Neural cell (in vitro differentiated cells): ENCODE results near the gene NCOA5. TPM values are rescaled to one million over a fixed set of nuclear protein-coding genes. Genes with fewer than 3 reads are reported as not detected.

Source experiments
- H2AFZ ChIP-seq: fragments of 200-600, 300-800 bp; sonication (generic), shearing (Covaris generic); 2 replicates; pipeline ENCODE4 v1.6.0; 2014; ENCODE audit warnings: low read depth, mild to moderate bottlenecking, antibody characterized with exemption, low read length, moderate library complexity
- H3F3A ChIP-seq: fragments of 200-600 bp; shearing (Covaris generic); 2 replicates; pipeline ENCODE4 v1.6.1; 2016; ENCODE audit warnings: mild to moderate bottlenecking, moderate library complexity, mixed read lengths, antibody characterized with exemption, low read length; ENCODE audit not compliant: insufficient read depth, poor library complexity, severe bottlenecking
- H3K27ac ChIP-seq: fragments of 200-600, 300-800 bp; sonication (generic), shearing (Covaris generic); 2 replicates; pipeline ENCODE4 v1.5.1; 2014; ENCODE audit warnings: mild to moderate bottlenecking, low read length, moderate library complexity
- H3K27me3 ChIP-seq: fragments of 300-800, 200-600 bp; sonication (generic), shearing (Covaris generic); 2 replicates; pipeline ENCODE4 v1.6.0; 2014; ENCODE audit warnings: mild to moderate bottlenecking, low read depth, low read length, moderate library complexity; ENCODE audit not compliant: insufficient read depth
- H3K36me3 ChIP-seq: fragments of 300-800, 200-600 bp; sonication (generic), shearing (Covaris generic); 2 replicates; pipeline ENCODE4 v1.5.1; 2014; ENCODE audit warnings: mild to moderate bottlenecking, antibody characterized with exemption, low read length, moderate library complexity; ENCODE audit not compliant: insufficient read depth
- H3K4me2 ChIP-seq: fragments of 300-800, 200-600 bp; sonication (generic), shearing (Covaris generic); 2 replicates; pipeline ENCODE4 v1.6.0; 2014; ENCODE audit warnings: mild to moderate bottlenecking, low read length
- H3K4me3 ChIP-seq: fragments of 300-800, 200-600 bp; sonication (generic), shearing (Covaris generic); 2 replicates; pipeline ENCODE4 v1.5.1; 2014; ENCODE audit warnings: mild to moderate bottlenecking, low read length, moderate library complexity
- H3K79me2 ChIP-seq: fragments of 200-600 bp; shearing (Covaris generic); replicated peaks from 2 replicates; pipeline ENCODE4 v1.6.0; 2014; ENCODE audit warnings: mild to moderate bottlenecking, low read length, moderate library complexity; ENCODE audit not compliant: insufficient read depth
- H3K9ac ChIP-seq: fragments of 300-800, 200-600 bp; sonication (generic), shearing (Covaris generic); 2 replicates; pipeline ENCODE4 v1.6.1; 2016; ENCODE audit warnings: mild to moderate bottlenecking, low read length, mixed read lengths
- H3K9me2 ChIP-seq: fragments of 200-600 bp; shearing (Covaris generic); 2 replicates; pipeline ENCODE4 v1.6.1; 2016; ENCODE audit warnings: mild to moderate bottlenecking, low read length, mixed read lengths; ENCODE audit not compliant: insufficient read depth
- H3K9me3 ChIP-seq: fragments of 200-600, 300-800 bp; sonication (generic), shearing (Covaris generic); 2 replicates; pipeline ENCODE4 v1.6.1; 2016; ENCODE audit warnings: mild to moderate bottlenecking, mixed run types, low read length, moderate library complexity, mixed read lengths
- H4K20me1 ChIP-seq: fragments of 200-600 bp; shearing (Covaris generic); 2 replicates; pipeline ENCODE4 v1.6.1; 2016; ENCODE audit warnings: mild to moderate bottlenecking, mixed run types; ENCODE audit not compliant: insufficient read depth
- EP300 ChIP-seq: fragments of 450-650 bp; conservative IDR thresholded peaks from 2 replicates; pipeline ENCODE4 v1.6.1; 2014; ENCODE audit warnings: antibody characterized with exemption, mild to moderate bottlenecking, moderate library complexity; ENCODE audit not compliant: poor library complexity, severe bottlenecking
- EZH2 ChIP-seq: fragments of 200-600, 300-800 bp; shearing (Covaris generic), sonication (generic); IDR thresholded peaks from 2 replicates; pipeline ENCODE4 v1.6.1; 2014; ENCODE audit warnings: antibody characterized with exemption, low read length, borderline replicate concordance, mild to moderate bottlenecking; ENCODE audit not compliant: insufficient read depth, poor library complexity, severe bottlenecking
- MXI1 ChIP-seq: fragments of 450-650 bp; conservative IDR thresholded peaks from 2 replicates; pipeline ENCODE4 v1.6.1; 2014; ENCODE audit warnings: antibody characterized with exemption, mild to moderate bottlenecking; ENCODE audit not compliant: poor library complexity, severe bottlenecking
- POLR2AphosphoS5 ChIP-seq: IDR thresholded peaks from 2 replicates; pipeline ENCODE4 v1.6.1; 2012
- RAD21 ChIP-seq: fragments of 450-650 bp; conservative IDR thresholded peaks from 2 replicates; pipeline ENCODE4 v1.6.1; 2014; ENCODE audit warnings: antibody characterized with exemption, mild to moderate bottlenecking, moderate library complexity
- SMC3 ChIP-seq: fragments of 450-650 bp; conservative IDR thresholded peaks from 2 replicates; pipeline ENCODE4 v1.6.1; 2014; ENCODE audit warnings: antibody characterized with exemption, mild to moderate bottlenecking, moderate library complexity; ENCODE audit not compliant: poor library complexity
- TAF1 ChIP-seq: IDR thresholded peaks from 2 replicates; pipeline ENCODE4 v1.6.1; 2012; ENCODE audit warnings: low read depth
- polyA plus RNA-seq: library from polyadenylated mRNA; depleted of rRNA; stranded (reverse); fragments of >200 nt; gene quantifications from 2 replicates; pipeline ENCODE4 v1.2.3, GENCODE V29; 2014
- TF ChIP-seq, protein P1 (sequence below): IDR thresholded peaks from 2 replicates; pipeline ENCODE4 v1.6.1; 2012; ENCODE audit warnings: borderline replicate concordance
- TF ChIP-seq, protein P2 (sequence below): fragments of 450-650 bp; IDR thresholded peaks from 2 replicates; pipeline ENCODE4 v1.5.1; 2014; ENCODE audit warnings: antibody characterized with exemption, mild to moderate bottlenecking, moderate library complexity; ENCODE audit not compliant: poor library complexity, severe bottlenecking

NCOA5 gene
- polyA plus RNA-seq, 1 donor from 2014 or later: 29.9 TPM

DNA sequence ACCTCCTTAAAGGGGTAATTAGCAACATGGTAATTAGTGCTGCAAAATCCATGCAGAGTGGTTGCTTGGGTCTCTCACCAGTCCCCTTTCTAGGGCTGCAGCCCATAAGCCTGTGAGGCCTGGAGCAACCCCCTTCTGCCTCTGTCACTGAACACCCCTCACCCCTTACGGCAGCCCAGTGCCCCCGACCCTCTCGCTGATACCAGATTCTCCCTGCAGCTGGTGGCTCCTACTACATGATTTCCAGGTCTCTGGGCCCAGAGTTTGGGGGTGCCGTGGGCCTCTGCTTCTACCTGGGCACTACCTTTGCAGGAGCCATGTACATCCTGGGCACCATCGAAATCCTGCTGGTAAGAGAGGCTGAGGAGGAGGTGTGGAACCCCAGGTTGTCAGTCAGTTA lies 52.7 kb downstream of the NCOA5 start:
- Histone ChIP-seq H3K4me2 (no peak overlapping the region), H3K27me3 (peaks cover 11% of the 10 kb centered on the region), H3K36me3 (no peaks in the 10 kb centered on the region)

DNA sequence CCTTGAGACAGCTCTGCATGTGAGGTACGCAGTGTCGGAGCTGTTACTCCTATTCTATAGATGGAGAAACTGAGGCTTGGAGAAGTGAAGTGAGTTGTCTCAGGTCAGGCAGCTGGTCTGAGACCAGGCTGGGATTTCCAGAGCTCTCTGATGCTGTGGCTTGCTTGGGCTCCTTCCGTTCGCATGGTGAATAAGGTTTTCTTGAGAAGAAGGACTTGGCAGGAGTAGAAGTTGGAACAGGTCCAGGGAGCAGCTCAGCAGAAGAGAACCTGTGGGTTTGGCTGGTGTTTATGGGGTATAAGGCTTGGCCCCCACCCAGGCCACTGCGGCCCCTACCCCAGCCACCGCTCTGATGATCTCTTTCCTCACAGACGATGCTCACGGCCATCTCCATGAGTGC lies 53.4 kb downstream of the NCOA5 start:
- Histone ChIP-seq H2AFZ (no peak overlapping the region), H3K27ac (no peak overlapping the region), H3F3A (no peaks in the 10 kb centered on the region), H4K20me1 (no peaks in the 10 kb centered on the region), H3K9me2 (no peaks in the 10 kb centered on the region), H3K27me3 (peaks cover 11% of the 10 kb centered on the region), H3K4me3 (no peak overlapping the region), H3K4me2 (no peak overlapping the region), H3K9me3 (no peaks in the 10 kb centered on the region), H3K79me2 (peaks cover 8% of the 10 kb centered on the region), H3K9ac (no peak overlapping the region), H3K36me3 (no peaks in the 10 kb centered on the region)
- TF ChIP-seq RAD21: no peak
- TF ChIP-seq, protein P1, sequence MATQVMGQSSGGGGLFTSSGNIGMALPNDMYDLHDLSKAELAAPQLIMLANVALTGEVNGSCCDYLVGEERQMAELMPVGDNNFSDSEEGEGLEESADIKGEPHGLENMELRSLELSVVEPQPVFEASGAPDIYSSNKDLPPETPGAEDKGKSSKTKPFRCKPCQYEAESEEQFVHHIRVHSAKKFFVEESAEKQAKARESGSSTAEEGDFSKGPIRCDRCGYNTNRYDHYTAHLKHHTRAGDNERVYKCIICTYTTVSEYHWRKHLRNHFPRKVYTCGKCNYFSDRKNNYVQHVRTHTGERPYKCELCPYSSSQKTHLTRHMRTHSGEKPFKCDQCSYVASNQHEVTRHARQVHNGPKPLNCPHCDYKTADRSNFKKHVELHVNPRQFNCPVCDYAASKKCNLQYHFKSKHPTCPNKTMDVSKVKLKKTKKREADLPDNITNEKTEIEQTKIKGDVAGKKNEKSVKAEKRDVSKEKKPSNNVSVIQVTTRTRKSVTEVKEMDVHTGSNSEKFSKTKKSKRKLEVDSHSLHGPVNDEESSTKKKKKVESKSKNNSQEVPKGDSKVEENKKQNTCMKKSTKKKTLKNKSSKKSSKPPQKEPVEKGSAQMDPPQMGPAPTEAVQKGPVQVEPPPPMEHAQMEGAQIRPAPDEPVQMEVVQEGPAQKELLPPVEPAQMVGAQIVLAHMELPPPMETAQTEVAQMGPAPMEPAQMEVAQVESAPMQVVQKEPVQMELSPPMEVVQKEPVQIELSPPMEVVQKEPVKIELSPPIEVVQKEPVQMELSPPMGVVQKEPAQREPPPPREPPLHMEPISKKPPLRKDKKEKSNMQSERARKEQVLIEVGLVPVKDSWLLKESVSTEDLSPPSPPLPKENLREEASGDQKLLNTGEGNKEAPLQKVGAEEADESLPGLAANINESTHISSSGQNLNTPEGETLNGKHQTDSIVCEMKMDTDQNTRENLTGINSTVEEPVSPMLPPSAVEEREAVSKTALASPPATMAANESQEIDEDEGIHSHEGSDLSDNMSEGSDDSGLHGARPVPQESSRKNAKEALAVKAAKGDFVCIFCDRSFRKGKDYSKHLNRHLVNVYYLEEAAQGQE: no peak
- TF ChIP-seq, protein P2, sequence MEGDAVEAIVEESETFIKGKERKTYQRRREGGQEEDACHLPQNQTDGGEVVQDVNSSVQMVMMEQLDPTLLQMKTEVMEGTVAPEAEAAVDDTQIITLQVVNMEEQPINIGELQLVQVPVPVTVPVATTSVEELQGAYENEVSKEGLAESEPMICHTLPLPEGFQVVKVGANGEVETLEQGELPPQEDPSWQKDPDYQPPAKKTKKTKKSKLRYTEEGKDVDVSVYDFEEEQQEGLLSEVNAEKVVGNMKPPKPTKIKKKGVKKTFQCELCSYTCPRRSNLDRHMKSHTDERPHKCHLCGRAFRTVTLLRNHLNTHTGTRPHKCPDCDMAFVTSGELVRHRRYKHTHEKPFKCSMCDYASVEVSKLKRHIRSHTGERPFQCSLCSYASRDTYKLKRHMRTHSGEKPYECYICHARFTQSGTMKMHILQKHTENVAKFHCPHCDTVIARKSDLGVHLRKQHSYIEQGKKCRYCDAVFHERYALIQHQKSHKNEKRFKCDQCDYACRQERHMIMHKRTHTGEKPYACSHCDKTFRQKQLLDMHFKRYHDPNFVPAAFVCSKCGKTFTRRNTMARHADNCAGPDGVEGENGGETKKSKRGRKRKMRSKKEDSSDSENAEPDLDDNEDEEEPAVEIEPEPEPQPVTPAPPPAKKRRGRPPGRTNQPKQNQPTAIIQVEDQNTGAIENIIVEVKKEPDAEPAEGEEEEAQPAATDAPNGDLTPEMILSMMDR: no peak
- TF ChIP-seq SMC3: no peak
- no peak for TF ChIP-seq EZH2
- no peak for TF ChIP-seq EP300
- TF ChIP-seq TAF1: no peak
- no peak for TF ChIP-seq POLR2AphosphoS5
- no peak for TF ChIP-seq MXI1

More for the DNA sequence above, 52.7 kb downstream of the NCOA5 start:
- Histone ChIP-seq H3F3A (no peaks in the 10 kb centered on the region), H3K27ac (no peak overlapping the region), H3K9ac (no peak overlapping the region), H3K79me2 (peaks cover 8% of the 10 kb centered on the region), H3K9me3 (no peaks in the 10 kb centered on the region), H4K20me1 (no peaks in the 10 kb centered on the region), H3K9me2 (no peaks in the 10 kb centered on the region), H2AFZ (no peak overlapping the region), H3K4me3 (no peak overlapping the region)
- TF ChIP-seq MXI1 (no peak), TAF1 (no peak), SMC3 (no peak), RAD21 (no peak), POLR2AphosphoS5 (no peak), EP300 (no peak), EZH2 (no peak)
- TF ChIP-seq, protein P1: no peak
- TF ChIP-seq, protein P2: no peak
